HL-60 (cell line): ENCODE data around the gene BAHCC1.

Experiments used
- DNase-seq, 2 experiments: peaks; one replicate each; pipeline ENCODE4 v3.0.0-alpha.2; 2010 to 2020; ENCODE audit warnings: low read depth in 1 of 2, low spot score in 1 of 2
- H3K27ac ChIP-seq: fragments of 250-450 bp; sonication (Bioruptor Pico); replicated peaks from 2 replicates; pipeline ENCODE4 v1.5.1; 2020; ENCODE audit warnings: mild to moderate bottlenecking, moderate library complexity
- H3K27me3 ChIP-seq: fragments of 250-450 bp; sonication (Bioruptor Pico); 2 replicates; pipeline ENCODE4 v1.5.1; 2021; ENCODE audit warnings: mild to moderate bottlenecking, moderate library complexity; ENCODE audit not compliant: insufficient read depth, poor library complexity, severe bottlenecking
- H3K4me3 ChIP-seq: replicated peaks from 2 replicates; pipeline ENCODE4 v1.5.1; 2011; ENCODE audit warnings: mild to moderate bottlenecking, control low read depth, low read length; ENCODE audit not compliant: insufficient read depth
- CTCF ChIP-seq: IDR thresholded peaks from one replicate; pipeline ENCODE4 v1.5.1; 2011; ENCODE audit warnings: low read length, control low read depth, inconsistent platforms; ENCODE audit not compliant: insufficient read depth
- GABPA ChIP-seq: IDR thresholded peaks from 2 replicates; pipeline ENCODE4 v1.6.1; 2012; ENCODE audit warnings: low read depth
- POLR2AphosphoS5 ChIP-seq: IDR thresholded peaks from 2 replicates; pipeline ENCODE4 v1.6.1; 2012; ENCODE audit warnings: low read depth
- SPI1 ChIP-seq: IDR thresholded peaks from 2 replicates; pipeline ENCODE4 v1.6.1; 2012; ENCODE audit warnings: low read depth, mild to moderate bottlenecking, borderline replicate concordance
- TF ChIP-seq, protein P1 (sequence below): IDR thresholded peaks from 2 replicates; pipeline ENCODE4 v1.6.1; 2012; ENCODE audit warnings: low read depth; ENCODE audit not compliant: insufficient replicate concordance

The BAHCC1 gene

DNA sequence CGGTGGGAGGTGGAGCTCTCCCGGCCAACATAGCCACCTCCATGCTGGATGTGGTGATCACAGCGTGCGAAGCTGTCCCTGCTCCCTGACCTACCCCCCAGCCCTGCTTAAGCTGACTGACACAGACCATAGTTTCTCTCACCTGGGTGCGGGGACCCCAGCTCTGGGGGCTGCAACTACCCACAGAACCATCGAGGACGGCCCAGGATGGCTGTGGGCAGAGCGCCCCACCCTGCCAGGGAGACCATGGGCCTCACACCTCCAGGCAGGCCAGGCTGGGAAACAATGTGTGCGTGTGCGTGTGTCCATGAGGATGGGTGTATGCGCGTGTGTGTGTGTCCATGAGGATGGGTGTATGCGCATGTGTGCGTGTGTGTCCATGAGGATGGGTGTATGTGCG, 20.4 kb downstream of the BAHCC1 start:
- TF ChIP-seq POLR2AphosphoS5 (no peak), SPI1 (no peak), CTCF (no peak), GABPA (no peak)
- TF ChIP-seq, protein P1, sequence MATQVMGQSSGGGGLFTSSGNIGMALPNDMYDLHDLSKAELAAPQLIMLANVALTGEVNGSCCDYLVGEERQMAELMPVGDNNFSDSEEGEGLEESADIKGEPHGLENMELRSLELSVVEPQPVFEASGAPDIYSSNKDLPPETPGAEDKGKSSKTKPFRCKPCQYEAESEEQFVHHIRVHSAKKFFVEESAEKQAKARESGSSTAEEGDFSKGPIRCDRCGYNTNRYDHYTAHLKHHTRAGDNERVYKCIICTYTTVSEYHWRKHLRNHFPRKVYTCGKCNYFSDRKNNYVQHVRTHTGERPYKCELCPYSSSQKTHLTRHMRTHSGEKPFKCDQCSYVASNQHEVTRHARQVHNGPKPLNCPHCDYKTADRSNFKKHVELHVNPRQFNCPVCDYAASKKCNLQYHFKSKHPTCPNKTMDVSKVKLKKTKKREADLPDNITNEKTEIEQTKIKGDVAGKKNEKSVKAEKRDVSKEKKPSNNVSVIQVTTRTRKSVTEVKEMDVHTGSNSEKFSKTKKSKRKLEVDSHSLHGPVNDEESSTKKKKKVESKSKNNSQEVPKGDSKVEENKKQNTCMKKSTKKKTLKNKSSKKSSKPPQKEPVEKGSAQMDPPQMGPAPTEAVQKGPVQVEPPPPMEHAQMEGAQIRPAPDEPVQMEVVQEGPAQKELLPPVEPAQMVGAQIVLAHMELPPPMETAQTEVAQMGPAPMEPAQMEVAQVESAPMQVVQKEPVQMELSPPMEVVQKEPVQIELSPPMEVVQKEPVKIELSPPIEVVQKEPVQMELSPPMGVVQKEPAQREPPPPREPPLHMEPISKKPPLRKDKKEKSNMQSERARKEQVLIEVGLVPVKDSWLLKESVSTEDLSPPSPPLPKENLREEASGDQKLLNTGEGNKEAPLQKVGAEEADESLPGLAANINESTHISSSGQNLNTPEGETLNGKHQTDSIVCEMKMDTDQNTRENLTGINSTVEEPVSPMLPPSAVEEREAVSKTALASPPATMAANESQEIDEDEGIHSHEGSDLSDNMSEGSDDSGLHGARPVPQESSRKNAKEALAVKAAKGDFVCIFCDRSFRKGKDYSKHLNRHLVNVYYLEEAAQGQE: no peak
- Histone ChIP-seq H3K4me3 (no peak overlapping the region), H3K27ac (no peak overlapping the region), H3K27me3 (no peaks in the 10 kb centered on the region)
- DNase-seq: no peak

GRCh38 chr17:81416612-81417011, 21.4 kb downstream of the BAHCC1 start:
- Histone ChIP-seq H3K27me3 (no peaks in the 10 kb centered on the region), H3K4me3 (no peak overlapping the region), H3K27ac (no peak overlapping the region)
- DNase-seq: no peak
- TF ChIP-seq POLR2AphosphoS5 (0 out of 2 replicates have a peak, but pooled peaks have one; percentile 9), SPI1 (no peak), CTCF (no peak), GABPA (no peak)
- TF ChIP-seq, protein P1: no peak

- no peak overlapping the region for H3K27ac ChIP-seq
- DNase-seq: no peak
- H3K4me3 ChIP-seq: no peak overlapping the region
Measured at GRCh38 chr17:81417049-81417878, 22.0 kb downstream of the BAHCC1 start.

More at GRCh38 chr17:81417049-81417878, 22.0 kb downstream of the BAHCC1 start:
- H3K27me3 ChIP-seq: no peaks in the 10 kb centered on the region
- TF ChIP-seq, protein P1: no peak
- TF ChIP-seq GABPA (no peak), CTCF (no peak), SPI1 (no peak), POLR2AphosphoS5 (no peak)
